B cell (primary cell): Measurements from ENCODE around the gene CACNG4. TPM values are rescaled to one million over a fixed set of nuclear protein-coding genes. Genes with fewer than 3 reads are reported as not detected.

Experiments used
- ATAC-seq: fragments of 200-7000 bp; cut with Tn5 transposase; one replicate; pipeline ENCODE4 v1.10.0; 2021; ENCODE audit warnings: low read depth, mild to moderate bottlenecking, moderate number of reproducible peaks, moderate library complexity
- CTCF ChIA-PET: fragments of 350-600 bp; sonication (Branson Sonifier 250); formaldehyde crosslinking; loops from one replicate; lab custom pipeline; 2021; ENCODE audit warnings: antibody characterized with exemption, inconsistent platforms; lab: Charles Lee
- POLR2A ChIA-PET: fragments of 350-600 bp; sonication (Branson Sonifier 250); formaldehyde crosslinking; loops from one replicate; lab custom pipeline; 2021; ENCODE audit warnings: antibody characterized with exemption; lab: Charles Lee
- DNase-seq: peaks from one replicate; pipeline ENCODE4 v3.0.0; 2013
- H2AFZ ChIP-seq: 2 replicates; pipeline ENCODE4 v1.6.1; 2012; ENCODE audit warnings: mild to moderate bottlenecking, low read depth, low read length; ENCODE audit not compliant: insufficient read depth, poor library complexity, severe bottlenecking
- H3K27ac ChIP-seq, 2 donors: 1 replicate in 1 of 2; 2 replicates in 1 of 2; pipeline ENCODE4 v1.5.1; 2012 to 2013; ENCODE audit warnings: low read length in 2 of 2, mild to moderate bottlenecking in 2 of 2, moderate library complexity in 1 of 2
- H3K27me3 ChIP-seq, 4 experiments: fragments of 200-600 bp in 1 of 4; sonication (generic) in 1 of 4; replicated peaks in 1 of 4; 1 replicate in 2 of 4; 2 replicates in 2 of 4; pipeline versions ENCODE4 v1.6.1 to v1.7.0; 2013 to 2016; ENCODE audit warnings: low read length in 3 of 4, mild to moderate bottlenecking in 2 of 4, mixed read lengths in 1 of 4, moderate library complexity in 1 of 4; ENCODE audit not compliant: insufficient read depth in 4 of 4, control insufficient read depth in 3 of 4; ENCODE audit errors: control extremely low read depth in 1 of 4
- H3K36me3 ChIP-seq, 2 experiments: replicated peaks in 1 of 2; 1 replicate in 1 of 2; 2 replicates in 1 of 2; pipeline versions ENCODE4 v1.6.1 to v1.7.1; 2013; ENCODE audit warnings: low read length in 1 of 2; ENCODE audit not compliant: insufficient read depth in 2 of 2, control insufficient read depth in 1 of 2; ENCODE audit errors: control extremely low read depth in 1 of 2, extremely low read depth in 1 of 2
- H3K4me1 ChIP-seq, 2 donors: fragments of 200-600 bp in 1 of 2; sonication (generic) in 1 of 2; 1 replicate in 1 of 2; 2 replicates in 1 of 2; pipeline versions ENCODE4 v1.5.1 to v1.6.1; 2013 to 2017; ENCODE audit warnings: low read length in 2 of 2; ENCODE audit not compliant: control insufficient read depth in 2 of 2, insufficient read depth in 2 of 2
- H3K4me2 ChIP-seq: replicated peaks from 2 replicates; pipeline ENCODE3; 2012; ENCODE audit warnings: mild to moderate bottlenecking, low read depth, low read length; ENCODE audit not compliant: poor library complexity, severe bottlenecking
- H3K4me3 ChIP-seq, 5 experiments: fragments of 200-600 bp in 1 of 5; sonication (generic) in 1 of 5; 1 replicate in 3 of 5; 2 replicates in 2 of 5; pipeline versions ENCODE4 v1.5.1 to v1.7.0; 2011 to 2016; ENCODE audit warnings: low read length in 4 of 5, mild to moderate bottlenecking in 4 of 5, low read depth in 2 of 5, control low read depth in 1 of 5, moderate library complexity in 1 of 5; ENCODE audit not compliant: insufficient read depth in 1 of 5; ENCODE audit errors: control extremely low read depth in 1 of 5, extremely low read depth in 1 of 5
- H3K79me2 ChIP-seq: fragments of 200-600 bp; sonication (generic); one replicate; pipeline ENCODE4 v1.6.0; 2016; ENCODE audit warnings: low read length; ENCODE audit not compliant: control insufficient read depth, insufficient read depth
- H3K9ac ChIP-seq: fragments of 200-600 bp; sonication (generic); 2 replicates; pipeline ENCODE4 v1.6.1; 2017; ENCODE audit warnings: mild to moderate bottlenecking, low read length, moderate library complexity
- H3K9me3 ChIP-seq, 3 donors: one replicate each; pipeline versions ENCODE4 v1.6.1 to v1.7.1; 2013; ENCODE audit warnings: low read length in 2 of 3; ENCODE audit not compliant: control insufficient read depth in 2 of 3, insufficient read depth in 1 of 3; ENCODE audit errors: control extremely low read depth in 1 of 3
- H4K20me1 ChIP-seq: 2 replicates; pipeline ENCODE4 v1.6.0; 2012; ENCODE audit warnings: mild to moderate bottlenecking, low read length; ENCODE audit not compliant: insufficient read depth, control insufficient read depth, poor library complexity, severe bottlenecking
- H3K27ac Mint-ChIP-seq: one replicate; pipeline ENCODE4 v1.8.0; 2021; ENCODE audit warnings: mixed read lengths
- H3K27me3 Mint-ChIP-seq: one replicate; pipeline ENCODE4 v1.8.0; 2021; ENCODE audit warnings: mixed read lengths
- H3K4me1 Mint-ChIP-seq: one replicate; pipeline ENCODE4 v1.8.0; 2021; ENCODE audit warnings: mixed read lengths
- H3K4me3 Mint-ChIP-seq: one replicate; pipeline ENCODE4 v1.8.0; 2021; ENCODE audit warnings: mixed read lengths
- H3K9me3 Mint-ChIP-seq: one replicate; pipeline ENCODE4 v1.8.0; 2022; ENCODE audit warnings: mixed read lengths; ENCODE audit not compliant: insufficient read depth
- EZH2 ChIP-seq: IDR thresholded peaks from 2 replicates; pipeline ENCODE4 v1.6.1; 2012; ENCODE audit warnings: borderline replicate concordance, low read depth, mild to moderate bottlenecking, moderate library complexity, low read length; ENCODE audit not compliant: insufficient read depth, poor library complexity, severe bottlenecking
- WGBS: methylation state at CpG from one replicate; pipeline ENCODE4 v1.1.5; 2013; ENCODE audit warnings: missing lambda C conversion rate; ENCODE audit not compliant: insufficient coverage; 5-methylcytosine and 5-hydroxymethylcytosine counted together
- intact Hi-C: fragments of 100-400 bp; cut with micrococcal nuclease; formaldehyde crosslinking; loops from one replicate; pipeline ENCODE4 v1.10.0; 2022
- polyA plus RNA-seq: library from polyadenylated mRNA; depleted of rRNA; stranded (reverse); fragments of >200 nt; gene quantifications from 2 replicates; pipeline ENCODE4 v1.2.3, GENCODE V29; 2012
- total RNA-seq, 2 donors: library from RNA; stranded (reverse); fragments of 120-200 nt in 1 of 2; gene quantifications; 1 replicate in 1 of 2; 2 replicates in 1 of 2; pipeline versions ENCODE4 v1.2.3 to v1.2.4, GENCODE V29; 2013 to 2022
- TF ChIP-seq, protein P1 (sequence below): fragments of 200-600 bp; IDR thresholded peaks from one replicate; pipeline ENCODE4 v1.8.0; 2022; ENCODE audit warnings: antibody characterized with exemption, mild to moderate bottlenecking

Gene CACNG4
- total and polyA plus RNA-seq, 2 donors (not counting 1 experiment from before 2014, with no cell fraction given): not detected

DNA sequence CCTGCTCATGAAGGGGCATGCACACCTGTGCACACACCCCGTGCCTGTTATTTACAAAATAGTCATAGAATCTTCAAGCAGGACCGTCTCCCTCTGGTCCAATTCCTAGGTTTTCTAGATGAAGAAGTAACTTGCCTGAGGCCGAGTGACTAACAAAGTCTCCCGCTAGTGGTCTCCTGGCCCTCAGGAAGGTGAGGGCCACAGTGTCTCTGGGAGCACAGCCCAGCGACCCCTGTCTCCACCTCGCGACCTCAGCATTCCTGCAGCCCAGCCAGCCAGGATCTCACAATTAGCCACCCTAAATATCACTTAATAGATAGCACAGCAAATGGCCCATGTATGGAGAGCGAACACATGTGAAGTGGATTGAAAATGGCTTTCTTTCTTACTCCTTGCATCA lies 49.4 kb downstream of the CACNG4 start:
- no peak overlapping the region for H3K27ac ChIP-seq
- CTCF ChIA-PET: no interaction called here
- TF ChIP-seq EZH2: no peak
- TF ChIP-seq, protein P1, sequence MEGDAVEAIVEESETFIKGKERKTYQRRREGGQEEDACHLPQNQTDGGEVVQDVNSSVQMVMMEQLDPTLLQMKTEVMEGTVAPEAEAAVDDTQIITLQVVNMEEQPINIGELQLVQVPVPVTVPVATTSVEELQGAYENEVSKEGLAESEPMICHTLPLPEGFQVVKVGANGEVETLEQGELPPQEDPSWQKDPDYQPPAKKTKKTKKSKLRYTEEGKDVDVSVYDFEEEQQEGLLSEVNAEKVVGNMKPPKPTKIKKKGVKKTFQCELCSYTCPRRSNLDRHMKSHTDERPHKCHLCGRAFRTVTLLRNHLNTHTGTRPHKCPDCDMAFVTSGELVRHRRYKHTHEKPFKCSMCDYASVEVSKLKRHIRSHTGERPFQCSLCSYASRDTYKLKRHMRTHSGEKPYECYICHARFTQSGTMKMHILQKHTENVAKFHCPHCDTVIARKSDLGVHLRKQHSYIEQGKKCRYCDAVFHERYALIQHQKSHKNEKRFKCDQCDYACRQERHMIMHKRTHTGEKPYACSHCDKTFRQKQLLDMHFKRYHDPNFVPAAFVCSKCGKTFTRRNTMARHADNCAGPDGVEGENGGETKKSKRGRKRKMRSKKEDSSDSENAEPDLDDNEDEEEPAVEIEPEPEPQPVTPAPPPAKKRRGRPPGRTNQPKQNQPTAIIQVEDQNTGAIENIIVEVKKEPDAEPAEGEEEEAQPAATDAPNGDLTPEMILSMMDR: no peak
- H3K4me2 ChIP-seq: no peak overlapping the region
- intact Hi-C loops: no loop called here
- peaks cover 0 to 10% (median 0%) of the 10 kb centered on the region in 3 donors for H3K9me3 ChIP-seq
- H3K36me3 ChIP-seq: no peaks in the 10 kb centered on the region
- no peaks in the 10 kb centered on the region for H3K27me3 ChIP-seq
- no peak overlapping the region for H3K4me3 ChIP-seq
- H3K9ac ChIP-seq: no peak overlapping the region
- Mint-ChIP-seq H3K4me1 (no peaks in the 10 kb centered on the region), H3K9me3 (no peaks in the 10 kb centered on the region), H3K4me3 (no peak overlapping the region), H3K27ac (no peak overlapping the region), H3K27me3 (peaks cover 11% of the 10 kb centered on the region)
- POLR2A ChIA-PET: no interaction called here
- 86% methylated on average over 5 of the region's 8 CpGs for WGBS
- H3K4me1 ChIP-seq: no peaks in the 10 kb centered on the region
- H2AFZ ChIP-seq: no peak overlapping the region
- ATAC-seq (no peak), DNase-seq (no peak)
- H4K20me1 ChIP-seq: no peaks in the 10 kb centered on the region
- no peaks in the 10 kb centered on the region for H3K79me2 ChIP-seq

DNA sequence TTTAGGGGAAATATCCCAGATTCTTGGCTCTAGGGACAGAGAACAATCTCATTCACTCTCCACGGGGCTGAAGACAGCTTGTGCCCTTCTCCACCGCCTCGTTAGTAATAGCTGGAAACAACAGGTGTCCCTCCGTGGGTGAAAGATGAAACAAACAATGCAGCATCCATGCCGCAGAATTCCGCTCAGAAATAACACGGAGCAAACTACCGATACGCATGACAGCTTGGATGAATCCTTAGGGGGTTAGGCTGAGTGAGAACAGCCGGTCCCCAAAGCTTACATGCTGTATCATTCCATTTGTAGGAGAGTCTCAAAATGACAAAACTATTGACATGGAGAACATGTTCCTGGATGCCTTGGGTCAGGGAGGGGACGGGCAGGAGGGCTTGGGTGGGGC lies 50.5 kb downstream of the CACNG4 start:
- Histone ChIP-seq H3K27me3 (no peaks in the 10 kb centered on the region), H3K4me3 (no peak overlapping the region), H3K4me1 (no peaks in the 10 kb centered on the region), H2AFZ (no peak overlapping the region), H3K4me2 (no peak overlapping the region), H4K20me1 (no peaks in the 10 kb centered on the region), H3K9ac (no peak overlapping the region), H3K79me2 (no peaks in the 10 kb centered on the region), H3K36me3 (no peaks in the 10 kb centered on the region), H3K9me3 (peaks cover 0 to 8% (median 0%) of the 10 kb centered on the region in 3 donors), H3K27ac (no peak overlapping the region)
- Mint-ChIP-seq H3K4me3 (no peak overlapping the region), H3K4me1 (no peaks in the 10 kb centered on the region), H3K27me3 (peaks cover 6% of the 10 kb centered on the region), H3K27ac (no peak overlapping the region), H3K9me3 (no peaks in the 10 kb centered on the region)
- TF ChIP-seq, protein P1: no peak
- TF ChIP-seq EZH2: no peak
- intact Hi-C loops: no loop called here
- ChIA-PET POLR2A (no interaction called here), CTCF (no interaction called here)
- DNase-seq: no peak
- ATAC-seq: no peak
- 92% methylated on average over 10 of the region's 11 CpGs for WGBS
